Lung (tissue), 12 donors: ENCODE data around the gene CHAF1A. TPM values are rescaled to one million over a fixed set of nuclear protein-coding genes. Genes with fewer than 3 reads are reported as not detected.

Experiments used
- ATAC-seq: fragments of 200-7000 bp; cut with Tn5 transposase; one replicate; pipeline ENCODE4 v1.9.1; 2020; ENCODE audit warnings: moderate number of reproducible peaks; ENCODE audit not compliant: insufficient read depth, low FRiP score
- DNase-seq, 3 donors: peaks; one replicate each; pipeline ENCODE4 v3.0.0-alpha.2; 2013 to 2017
- H3K27ac ChIP-seq, 2 donors: one replicate each; pipeline ENCODE4 v1.5.1; 2013; ENCODE audit warnings: mild to moderate bottlenecking in 2 of 2, moderate library complexity in 2 of 2, control low read depth in 1 of 2, inconsistent platforms in 1 of 2, low read depth in 1 of 2, low read length in 1 of 2
- H3K27me3 ChIP-seq, 3 donors: one replicate each; pipeline ENCODE4 v1.5.1; 2013; ENCODE audit warnings: low read length in 2 of 3; ENCODE audit not compliant: control insufficient read depth in 3 of 3, insufficient read depth in 3 of 3
- H3K36me3 ChIP-seq, 4 donors: one replicate each; pipeline ENCODE4 v1.5.1; 2013; ENCODE audit warnings: low read length in 4 of 4, mild to moderate bottlenecking in 1 of 4, moderate library complexity in 1 of 4; ENCODE audit not compliant: control insufficient read depth in 4 of 4, insufficient read depth in 4 of 4
- H3K4me1 ChIP-seq, 5 donors: one replicate each; pipeline ENCODE4 v1.5.1; 2013; ENCODE audit warnings: low read length in 5 of 5, mild to moderate bottlenecking in 2 of 5, moderate library complexity in 1 of 5; ENCODE audit not compliant: control insufficient read depth in 5 of 5, insufficient read depth in 5 of 5
- H3K4me3 ChIP-seq: one replicate; pipeline ENCODE4 v1.5.1; 2013; ENCODE audit warnings: mild to moderate bottlenecking, control low read depth, moderate library complexity
- H3K9ac ChIP-seq, 2 donors: one replicate each; pipeline ENCODE4 v1.5.1; 2013; ENCODE audit warnings: low read length in 2 of 2, control low read depth in 1 of 2; ENCODE audit not compliant: insufficient read depth in 1 of 2
- H3K9me3 ChIP-seq, 4 donors: one replicate each; pipeline ENCODE4 v1.5.1; 2013; ENCODE audit warnings: low read length in 3 of 4, mild to moderate bottlenecking in 1 of 4, moderate library complexity in 1 of 4; ENCODE audit not compliant: control insufficient read depth in 4 of 4, insufficient read depth in 3 of 4
- CTCF ChIP-seq: IDR thresholded peaks from 2 replicates; pipeline ENCODE4 v1.5.1; 2012; ENCODE audit warnings: mild to moderate bottlenecking; ENCODE audit errors: control extremely low read depth, extremely low read depth
- WGBS, 2 donors: extraction: QIAGEN DNeasy Blood & Tissue Kit; methylation state at CpG; one replicate each; pipeline ENCODE4 v1.1.7; 2013; 5-methylcytosine and 5-hydroxymethylcytosine counted together
- polyA plus RNA-seq, 2 donors: library from polyadenylated mRNA; stranded (reverse); fragments of 200-250 nt; gene quantifications; one replicate each; pipeline ENCODE4 v1.2.1, GENCODE V29; 2013
- total RNA-seq, 2 donors: library from RNA; depleted of rRNA in 1 of 2; stranded (reverse); fragments of >200 nt in 1 of 2; gene quantifications; one replicate each; pipeline ENCODE4 v1.2.1, GENCODE V29; 2014 to 2021
- donor health status: control.
- donor health status: control.
- donor health status: Bipolar disorder and iron deficiency.
- donor health status: healthy.
- donor health status: DM: yes; HTN: yes; CAD: no.

The CHAF1A gene
- total and polyA plus RNA-seq, 4 donors = 6.8 to 16.7 (median 8.7) TPM

- H3K9ac ChIP-seq = no peak overlapping the region
- DNase-seq (no peak), ATAC-seq (no peak)
- H3K4me3 ChIP-seq = no peak overlapping the region
- peaks cover 9 to 44% (median 19%) of the 10 kb centered on the region in 4 donors for H3K36me3 ChIP-seq
- no peaks in the 10 kb centered on the region for H3K27me3 ChIP-seq
- H3K4me1 ChIP-seq = no peaks in the 10 kb centered on the region
- no peaks in the 10 kb centered on the region for H3K9me3 ChIP-seq
- H3K27ac ChIP-seq = no peak overlapping the region
- TF ChIP-seq CTCF = no peak
- 93 to 95% methylated on average over 15 of the region's 15 CpGs for WGBS, 2 donors
Measured at GRCh38 chr19:4443188-4443587, 40.7 kb downstream of the CHAF1A start.

DNA sequence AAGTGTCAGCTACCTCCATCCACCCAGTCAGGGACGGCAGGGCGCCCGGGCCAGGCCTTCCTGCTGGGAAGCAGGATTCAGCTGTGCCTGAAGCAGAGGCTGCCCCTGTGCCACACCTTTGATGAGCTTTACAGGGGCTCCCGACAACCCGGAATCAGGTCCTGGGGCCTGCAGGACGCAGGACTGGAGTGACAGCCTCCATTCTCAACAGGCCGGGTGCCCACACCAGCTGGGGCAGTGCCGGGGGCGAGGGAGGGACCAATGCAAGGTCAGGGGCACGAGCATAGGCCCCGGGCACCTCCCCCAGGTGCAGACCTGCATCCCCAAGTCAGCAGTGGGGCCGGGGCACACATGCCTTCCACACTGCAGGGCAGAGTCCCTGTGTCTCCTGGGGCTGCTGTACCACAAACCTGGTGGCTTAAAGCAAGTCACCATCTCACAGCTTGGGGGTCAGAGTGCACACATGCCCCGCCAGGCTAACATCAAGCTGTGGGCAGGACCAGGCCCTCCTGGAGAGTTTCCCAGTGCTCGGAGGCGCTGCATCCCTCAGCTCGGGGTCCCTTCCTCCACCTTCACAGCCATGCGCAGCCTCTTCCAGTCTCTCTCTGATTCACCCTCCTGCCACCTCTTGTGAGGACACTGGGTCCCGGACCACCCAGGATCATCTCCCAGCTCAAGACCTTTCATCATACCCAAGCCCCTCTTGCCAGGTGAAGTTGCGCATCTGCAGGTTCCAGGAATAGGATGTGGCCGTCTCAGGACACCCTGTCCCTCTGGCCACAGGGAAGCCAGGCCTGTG is 41.7 kb downstream of the CHAF1A start:
- Histone ChIP-seq H3K27me3 (no peaks in the 10 kb centered on the region), H3K9ac (no peak overlapping the region), H3K4me1 (peaks cover 0 to 4% (median 0%) of the 10 kb centered on the region in 5 donors), H3K4me3 (no peak overlapping the region), H3K36me3 (peaks cover 8 to 54% (median 19%) of the 10 kb centered on the region in 4 donors), H3K27ac (no peak overlapping the region), H3K9me3 (no peaks in the 10 kb centered on the region)
- 88 to 89% methylated on average over 20 of the region's 20 CpGs for WGBS, 2 donors
- TF ChIP-seq CTCF = no peak
- ATAC-seq (no peak), DNase-seq (no peak)

GRCh38 chr19:4444765-4445741 is 42.6 kb downstream of the CHAF1A start:
- Histone ChIP-seq H3K36me3 (peaks cover 9 to 60% (median 21%) of the 10 kb centered on the region in 4 donors), H3K27me3 (no peaks in the 10 kb centered on the region), H3K4me1 (peaks cover 0 to 5% (median 0%) of the 10 kb centered on the region in 5 donors), H3K27ac (no peak overlapping the region), H3K9me3 (no peaks in the 10 kb centered on the region), H3K9ac (no peak overlapping the region), H3K4me3 (no peak overlapping the region)
- 84 to 85% methylated on average over 34 to 36 of the region's 36 CpGs for WGBS, 2 donors
- ATAC-seq (no peak), DNase-seq (no peak)
- TF ChIP-seq CTCF = no peak
